SJSA1 (cell line): ENCODE measurements around the gene CD38. TPM values are rescaled to one million over a fixed set of nuclear protein-coding genes. Genes with fewer than 3 reads are reported as not detected.
A peak's percentile ranks its signal among the peaks of the same experiment; 100 is the strongest.

Experiments
- DNase-seq, 2 experiments: peaks; one replicate each; pipeline ENCODE4 v3.0.0-alpha.2; 2015 to 2020; ENCODE audit warnings: low spot score in 2 of 2, low read depth in 1 of 2
- H3K27ac ChIP-seq: fragments of 250-450 bp; sonication (Bioruptor Pico); 2 replicates; pipeline ENCODE4 v1.5.1; 2020; ENCODE audit warnings: mild to moderate bottlenecking, moderate library complexity
- H3K27me3 ChIP-seq: fragments of 250-450 bp; sonication (Bioruptor Pico); replicated peaks from 2 replicates; pipeline ENCODE4 v1.5.1; 2020; ENCODE audit warnings: mild to moderate bottlenecking, moderate library complexity
- H3K36me3 ChIP-seq: fragments of 250-450 bp; sonication (Bioruptor Pico); 2 replicates; pipeline ENCODE4 v1.5.1; 2020; ENCODE audit warnings: mild to moderate bottlenecking
- H3K4me1 ChIP-seq: fragments of 250-450 bp; sonication (Bioruptor Pico); replicated peaks from 2 replicates; pipeline ENCODE4 v1.6.1; 2021; ENCODE audit warnings: mild to moderate bottlenecking
- H3K4me3 ChIP-seq: fragments of 250-450 bp; sonication (Bioruptor Pico); 2 replicates; pipeline ENCODE4 v1.5.1; 2020; ENCODE audit warnings: mild to moderate bottlenecking
- H3K9me3 ChIP-seq: fragments of 250-450 bp; sonication (Bioruptor Pico); replicated peaks from 2 replicates; pipeline ENCODE4 v1.5.1; 2020; ENCODE audit warnings: mild to moderate bottlenecking
- total RNA-seq: library from RNA; depleted of rRNA; stranded (reverse); fragments of >200 nt; shearing (Covaris generic); gene quantifications from 2 replicates; pipeline ENCODE4 v1.2.3, GENCODE V29; 2014

The CD38 gene
- total RNA-seq, 1 experiment from 2014 or later, result 0.05 TPM

- no peak for DNase-seq
- H3K27me3 ChIP-seq, result no peaks in the 10 kb centered on the region
- H3K9me3 ChIP-seq, result no peaks in the 10 kb centered on the region
- H3K4me3 ChIP-seq, result no peak overlapping the region
- no peaks in the 10 kb centered on the region for H3K36me3 ChIP-seq
- H3K4me1 ChIP-seq, result no peaks in the 10 kb centered on the region
- no peak overlapping the region for H3K27ac ChIP-seq
Observed at GRCh38 chr4:15870921-15871664, 93.0 kb downstream of the CD38 start.

- H3K4me1 ChIP-seq, result no peaks in the 10 kb centered on the region
- DNase-seq, result no peak
- H3K9me3 ChIP-seq, result no peaks in the 10 kb centered on the region
- no peak overlapping the region for H3K4me3 ChIP-seq
- no peak overlapping the region for H3K27ac ChIP-seq
- H3K27me3 ChIP-seq, result no peaks in the 10 kb centered on the region
- no peaks in the 10 kb centered on the region for H3K36me3 ChIP-seq
Observed at GRCh38 chr4:15873117-15873516, 95.0 kb downstream of the CD38 start.

- no peaks in the 10 kb centered on the region for H3K4me1 ChIP-seq
- no peak for DNase-seq
Observed at GRCh38 chr4:15874671-15875070, 96.5 kb downstream of the CD38 start.

GRCh38 chr4:15875663-15876460, 97.7 kb downstream of the CD38 start:
- Histone ChIP-seq H3K4me3 (no peak overlapping the region), H3K4me1 (no peaks in the 10 kb centered on the region), H3K36me3 (no peaks in the 10 kb centered on the region), H3K27me3 (no peaks in the 10 kb centered on the region), H3K27ac (no peak overlapping the region), H3K9me3 (no peaks in the 10 kb centered on the region)
- no peak for DNase-seq

More at GRCh38 chr4:15874671-15875070, 96.5 kb downstream of the CD38 start:
- no peak overlapping the region for H3K4me3 ChIP-seq
- no peaks in the 10 kb centered on the region for H3K9me3 ChIP-seq
- H3K27me3 ChIP-seq, result no peaks in the 10 kb centered on the region
- H3K36me3 ChIP-seq, result no peaks in the 10 kb centered on the region
- no peak overlapping the region for H3K27ac ChIP-seq

GRCh38 chr4:15878011-15878410, 99.9 kb downstream of the CD38 start:
- H3K4me3 ChIP-seq, result no peak overlapping the region
- no peak for DNase-seq
- H3K27me3 ChIP-seq, result no peaks in the 10 kb centered on the region
- H3K36me3 ChIP-seq, result no peaks in the 10 kb centered on the region
- H3K9me3 ChIP-seq, result no peaks in the 10 kb centered on the region
- H3K4me1 ChIP-seq, result no peaks in the 10 kb centered on the region
- no peak overlapping the region for H3K27ac ChIP-seq

GRCh38 chr4:15881820-15882219, 103.7 kb downstream of the CD38 start:
- no peaks in the 10 kb centered on the region for H3K4me1 ChIP-seq
- H3K9me3 ChIP-seq, result no peaks in the 10 kb centered on the region
- DNase-seq, result no peak
- H3K27me3 ChIP-seq, result no peaks in the 10 kb centered on the region
- no peak overlapping the region for H3K4me3 ChIP-seq
- H3K36me3 ChIP-seq, result no peaks in the 10 kb centered on the region
- no peak overlapping the region for H3K27ac ChIP-seq

- no peaks in the 10 kb centered on the region for H3K27me3 ChIP-seq
- H3K4me1 ChIP-seq, result no peaks in the 10 kb centered on the region
- H3K36me3 ChIP-seq, result no peaks in the 10 kb centered on the region
- no peaks in the 10 kb centered on the region for H3K9me3 ChIP-seq
- H3K27ac ChIP-seq, result no peak overlapping the region
- DNase-seq, result peak; percentile 29 to 36
- H3K4me3 ChIP-seq, result no peak overlapping the region
Observed at GRCh38 chr4:15882675-15883086, 104.6 kb downstream of the CD38 start.

- Histone ChIP-seq H3K4me1 (no peaks in the 10 kb centered on the region), H3K36me3 (no peaks in the 10 kb centered on the region), H3K27me3 (no peaks in the 10 kb centered on the region), H3K9me3 (no peaks in the 10 kb centered on the region), H3K27ac (no peak overlapping the region), H3K4me3 (no peak overlapping the region)
- no peak for DNase-seq
Observed at GRCh38 chr4:15883610-15884243, 105.6 kb downstream of the CD38 start.

- Histone ChIP-seq H3K9me3 (no peaks in the 10 kb centered on the region), H3K36me3 (no peaks in the 10 kb centered on the region), H3K4me3 (no peak overlapping the region), H3K27ac (no peak overlapping the region), H3K27me3 (no peaks in the 10 kb centered on the region), H3K4me1 (no peaks in the 10 kb centered on the region)
- no peak for DNase-seq
Observed at GRCh38 chr4:15884666-15885065, 106.5 kb downstream of the CD38 start.

- Histone ChIP-seq H3K27me3 (no peaks in the 10 kb centered on the region), H3K27ac (no peak overlapping the region), H3K4me1 (no peaks in the 10 kb centered on the region), H3K4me3 (no peak overlapping the region), H3K36me3 (no peaks in the 10 kb centered on the region), H3K9me3 (no peaks in the 10 kb centered on the region)
- DNase-seq, result no peak
Observed at GRCh38 chr4:15885422-15885821, 107.3 kb downstream of the CD38 start.

- Histone ChIP-seq H3K27ac (no peak overlapping the region), H3K4me1 (peaks cover 3% of the 10 kb centered on the region), H3K9me3 (no peaks in the 10 kb centered on the region), H3K4me3 (no peak overlapping the region), H3K36me3 (no peaks in the 10 kb centered on the region), H3K27me3 (no peaks in the 10 kb centered on the region)
- no peak for DNase-seq
Observed at GRCh38 chr4:15888515-15888914, 110.4 kb downstream of the CD38 start.

- Histone ChIP-seq H3K27ac (no peak overlapping the region), H3K27me3 (no peaks in the 10 kb centered on the region), H3K36me3 (no peaks in the 10 kb centered on the region), H3K4me3 (no peak overlapping the region), H3K4me1 (peaks cover 14% of the 10 kb centered on the region), H3K9me3 (no peaks in the 10 kb centered on the region)
- no peak for DNase-seq
Observed at GRCh38 chr4:15890246-15890829, 112.2 kb downstream of the CD38 start.

GRCh38 chr4:15891312-15891711, 113.2 kb downstream of the CD38 start:
- no peak for DNase-seq
- no peaks in the 10 kb centered on the region for H3K27me3 ChIP-seq
- H3K36me3 ChIP-seq, result no peaks in the 10 kb centered on the region
- no peak overlapping the region for H3K4me3 ChIP-seq
- H3K9me3 ChIP-seq, result no peaks in the 10 kb centered on the region
- peaks cover 14% of the 10 kb centered on the region for H3K4me1 ChIP-seq
- H3K27ac ChIP-seq, result no peak overlapping the region

- DNase-seq, result peak; percentile 70 to 77
- H3K9me3 ChIP-seq, result no peaks in the 10 kb centered on the region
- H3K36me3 ChIP-seq, result no peaks in the 10 kb centered on the region
- peak overlapping the region; percentile 64 for H3K27ac ChIP-seq
- H3K4me3 ChIP-seq, result no peak overlapping the region
- no peaks in the 10 kb centered on the region for H3K27me3 ChIP-seq
- peaks cover 14% of the 10 kb centered on the region for H3K4me1 ChIP-seq
Observed at GRCh38 chr4:15893962-15894361, 115.8 kb downstream of the CD38 start.
